ENCODE data around the gene AKAP1.

The AKAP1 gene

DNA sequence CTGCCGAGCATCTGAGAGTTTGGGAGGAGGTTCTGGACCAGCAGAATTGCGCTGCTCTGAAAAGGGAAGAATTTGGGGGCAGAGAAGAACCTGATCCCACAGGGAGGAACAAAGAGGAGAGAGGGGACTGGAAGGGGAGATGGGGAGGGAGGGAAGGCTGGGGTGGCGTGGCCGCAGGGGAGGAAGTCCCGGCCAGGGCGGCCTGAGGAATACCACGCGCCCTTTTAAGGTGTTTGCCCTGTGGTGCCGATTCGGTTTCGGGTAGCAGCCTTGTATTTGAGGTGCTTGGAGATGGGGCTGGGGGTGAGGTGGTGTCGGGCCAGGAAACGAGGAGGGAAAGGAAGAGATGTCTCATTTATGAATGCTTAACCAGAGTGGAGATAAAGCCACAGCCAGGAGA lies 51.3 kb downstream of the AKAP1 start:
- H3K9ac ChIP-seq (ENCODE audit: low read length in 5 of 5) = no peak overlapping the region
- no peak overlapping the region for H3K27ac ChIP-seq (ENCODE audit: low read depth, low read length)
- no peaks in the 10 kb centered on the region for H3K9me3 ChIP-seq (ENCODE audit: control insufficient read depth in 5 of 5, low read length in 5 of 5)
- H3K4me1 ChIP-seq (ENCODE audit: control insufficient read depth in 5 of 5, insufficient read depth in 5 of 5, low read length in 5 of 5) = peaks cover 0 to 12% (median 0%) of the 10 kb centered on the region in 5 donors
- no peak overlapping the region for H3K4me3 ChIP-seq (ENCODE audit: low read depth in 1 of 5, low read length in 5 of 5)
- peaks cover 0 to 4% (median 2%) of the 10 kb centered on the region in 5 donors for H3K27me3 ChIP-seq (ENCODE audit: control insufficient read depth in 5 of 5, insufficient read depth in 4 of 5, low read length in 5 of 5)
- H3K36me3 ChIP-seq (ENCODE audit: control insufficient read depth in 5 of 5, insufficient read depth in 5 of 5, low read length in 5 of 5) = no peaks in the 10 kb centered on the region

GRCh38 chr17:57138030-57138911 lies 53.2 kb downstream of the AKAP1 start:
- no peak overlapping the region for H3K4me3 ChIP-seq (ENCODE audit: low read depth in 1 of 5, low read length in 5 of 5)

GRCh38 chr17:57138956-57139576 lies 54.0 kb downstream of the AKAP1 start:
- Histone ChIP-seq H3K4me1 (ENCODE audit: control insufficient read depth in 5 of 5, insufficient read depth in 5 of 5, low read length in 5 of 5) (peaks cover 0 to 12% (median 0%) of the 10 kb centered on the region in 5 donors), H3K27me3 (ENCODE audit: control insufficient read depth in 5 of 5, insufficient read depth in 4 of 5, low read length in 5 of 5) (peaks cover 0 to 4% (median 2%) of the 10 kb centered on the region in 5 donors), H3K4me3 (ENCODE audit: low read depth in 1 of 5, low read length in 5 of 5) (no peak overlapping the region), H3K9ac (ENCODE audit: low read length in 5 of 5) (no peak overlapping the region), H3K36me3 (ENCODE audit: control insufficient read depth in 5 of 5, insufficient read depth in 5 of 5, low read length in 5 of 5) (no peaks in the 10 kb centered on the region), H3K9me3 (ENCODE audit: control insufficient read depth in 5 of 5, low read length in 5 of 5) (no peaks in the 10 kb centered on the region), H3K27ac (ENCODE audit: low read depth, low read length) (no peak overlapping the region)

More at GRCh38 chr17:57138030-57138911, 53.2 kb downstream of the AKAP1 start:
- Histone ChIP-seq H3K4me1 (ENCODE audit: control insufficient read depth in 5 of 5, insufficient read depth in 5 of 5, low read length in 5 of 5) (peaks cover 0 to 12% (median 0%) of the 10 kb centered on the region in 5 donors), H3K9ac (ENCODE audit: low read length in 5 of 5) (no peak overlapping the region), H3K36me3 (ENCODE audit: control insufficient read depth in 5 of 5, insufficient read depth in 5 of 5, low read length in 5 of 5) (no peaks in the 10 kb centered on the region), H3K27me3 (ENCODE audit: control insufficient read depth in 5 of 5, insufficient read depth in 4 of 5, low read length in 5 of 5) (peaks cover 0 to 4% (median 2%) of the 10 kb centered on the region in 5 donors), H3K9me3 (ENCODE audit: control insufficient read depth in 5 of 5, low read length in 5 of 5) (no peaks in the 10 kb centered on the region), H3K27ac (ENCODE audit: low read depth, low read length) (no peak overlapping the region)

DNA sequence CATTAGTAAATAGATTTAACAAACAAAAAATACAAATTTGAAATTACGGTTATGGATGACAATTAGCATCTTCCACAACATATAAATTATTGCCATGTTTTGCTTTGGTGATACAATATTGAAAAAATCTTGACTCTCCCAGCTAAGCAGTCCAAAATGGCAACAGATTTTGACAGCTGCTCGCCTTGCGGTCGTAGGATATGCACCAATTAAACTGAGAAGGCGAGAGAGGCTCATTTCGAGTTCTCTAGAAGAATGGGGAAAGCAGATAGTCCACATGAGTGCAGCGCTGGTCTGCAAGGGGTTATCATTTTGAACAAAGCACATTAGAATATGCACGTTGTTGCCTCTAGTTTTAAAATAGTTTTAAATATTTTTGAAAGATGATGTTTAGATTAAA lies 55.3 kb downstream of the AKAP1 start:
- Histone ChIP-seq H3K4me3 (ENCODE audit: low read depth in 1 of 5, low read length in 5 of 5) (no peak overlapping the region), H3K4me1 (ENCODE audit: control insufficient read depth in 5 of 5, insufficient read depth in 5 of 5, low read length in 5 of 5) (peaks cover 0 to 11% (median 0%) of the 10 kb centered on the region in 5 donors), H3K27me3 (ENCODE audit: control insufficient read depth in 5 of 5, insufficient read depth in 4 of 5, low read length in 5 of 5) (peaks cover 0 to 4% (median 2%) of the 10 kb centered on the region in 5 donors), H3K27ac (ENCODE audit: low read depth, low read length) (no peak overlapping the region), H3K9ac (ENCODE audit: low read length in 5 of 5) (no peak overlapping the region), H3K9me3 (ENCODE audit: control insufficient read depth in 5 of 5, low read length in 5 of 5) (no peaks in the 10 kb centered on the region), H3K36me3 (ENCODE audit: control insufficient read depth in 5 of 5, insufficient read depth in 5 of 5, low read length in 5 of 5) (no peaks in the 10 kb centered on the region)

DNA sequence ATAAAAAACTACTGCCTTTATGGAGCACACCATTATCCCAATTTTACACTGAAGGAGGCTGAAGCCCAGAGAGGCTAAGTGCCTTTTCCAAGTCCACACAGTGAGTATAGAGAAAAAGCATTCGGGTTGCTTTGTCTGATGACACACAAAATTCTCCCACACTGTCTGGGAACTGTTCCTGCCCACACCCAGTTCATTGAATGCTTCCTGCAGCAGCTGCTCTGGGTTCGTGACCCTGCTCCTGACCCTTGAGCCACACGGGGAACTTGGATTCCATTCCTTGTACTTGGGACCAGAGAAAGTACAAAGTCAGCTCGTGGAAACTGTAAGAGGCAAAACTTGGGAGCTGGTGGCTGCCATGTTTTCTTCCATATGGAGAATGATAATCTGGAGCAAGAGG lies 57.9 kb downstream of the AKAP1 start:
- Histone ChIP-seq H3K9me3 (ENCODE audit: control insufficient read depth in 5 of 5, low read length in 5 of 5) (no peaks in the 10 kb centered on the region), H3K27ac (ENCODE audit: low read depth, low read length) (no peak overlapping the region), H3K27me3 (ENCODE audit: control insufficient read depth in 5 of 5, insufficient read depth in 4 of 5, low read length in 5 of 5) (peaks cover 0 to 4% (median 0%) of the 10 kb centered on the region in 5 donors), H3K4me1 (ENCODE audit: control insufficient read depth in 5 of 5, insufficient read depth in 5 of 5, low read length in 5 of 5) (no peaks in the 10 kb centered on the region), H3K4me3 (ENCODE audit: low read depth in 1 of 5, low read length in 5 of 5) (no peak overlapping the region), H3K9ac (ENCODE audit: low read length in 5 of 5) (no peak overlapping the region), H3K36me3 (ENCODE audit: control insufficient read depth in 5 of 5, insufficient read depth in 5 of 5, low read length in 5 of 5) (no peaks in the 10 kb centered on the region)

DNA sequence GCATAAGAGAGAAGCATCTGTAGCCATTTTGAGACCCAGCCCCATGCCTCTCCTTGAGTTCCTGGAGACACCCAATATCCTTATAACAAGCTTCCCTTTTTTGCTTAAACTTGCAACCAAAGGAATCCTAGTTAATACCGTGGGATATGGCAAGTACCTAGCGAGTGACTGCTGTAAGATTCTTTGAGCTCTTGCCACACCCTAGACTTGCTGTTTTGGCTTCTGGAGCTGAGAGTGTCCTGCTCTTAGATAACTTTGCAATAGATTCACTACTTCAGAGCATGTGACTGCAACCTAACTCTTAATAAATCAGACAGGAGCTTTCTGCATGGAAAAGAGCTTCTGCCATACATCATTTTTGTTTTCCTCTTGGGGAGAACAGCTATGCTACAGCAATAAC lies 58.3 kb downstream of the AKAP1 start:
- H3K27ac ChIP-seq (ENCODE audit: low read depth, low read length) = no peak overlapping the region

DNA sequence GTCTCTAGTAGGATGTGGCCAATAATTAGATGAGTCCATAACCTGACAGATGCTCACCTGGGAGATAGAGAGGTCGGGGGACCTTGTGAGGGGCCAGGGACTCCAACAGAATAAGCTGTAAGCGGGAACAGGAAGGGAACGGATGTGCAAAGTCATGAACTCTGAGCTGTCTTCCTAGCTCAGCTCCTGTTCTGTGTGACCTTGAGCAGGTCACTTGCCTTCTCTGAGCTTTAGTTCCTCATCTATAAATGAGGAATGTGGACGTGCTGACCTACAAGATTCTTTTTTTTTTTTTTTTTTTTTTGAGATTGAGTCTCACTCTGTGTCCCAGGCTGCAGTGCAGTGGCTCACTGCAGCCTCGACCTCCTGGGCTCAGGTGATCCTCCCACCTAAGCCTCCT lies 58.9 kb downstream of the AKAP1 start:
- Histone ChIP-seq H3K36me3 (ENCODE audit: control insufficient read depth in 5 of 5, insufficient read depth in 5 of 5, low read length in 5 of 5) (no peaks in the 10 kb centered on the region), H3K27me3 (ENCODE audit: control insufficient read depth in 5 of 5, insufficient read depth in 4 of 5, low read length in 5 of 5) (peaks cover 0 to 4% (median 0%) of the 10 kb centered on the region in 5 donors), H3K4me1 (ENCODE audit: control insufficient read depth in 5 of 5, insufficient read depth in 5 of 5, low read length in 5 of 5) (no peaks in the 10 kb centered on the region), H3K27ac (ENCODE audit: low read depth, low read length) (no peak overlapping the region), H3K4me3 (ENCODE audit: low read depth in 1 of 5, low read length in 5 of 5) (no peak overlapping the region), H3K9me3 (ENCODE audit: control insufficient read depth in 5 of 5, low read length in 5 of 5) (peaks cover 0 to 2% (median 0%) of the 10 kb centered on the region in 5 donors), H3K9ac (ENCODE audit: low read length in 5 of 5) (no peak overlapping the region)

More for the DNA sequence above, 58.3 kb downstream of the AKAP1 start:
- Histone ChIP-seq H3K4me1 (ENCODE audit: control insufficient read depth in 5 of 5, insufficient read depth in 5 of 5, low read length in 5 of 5) (no peaks in the 10 kb centered on the region), H3K4me3 (ENCODE audit: low read depth in 1 of 5, low read length in 5 of 5) (no peak overlapping the region), H3K27me3 (ENCODE audit: control insufficient read depth in 5 of 5, insufficient read depth in 4 of 5, low read length in 5 of 5) (peaks cover 0 to 4% (median 0%) of the 10 kb centered on the region in 5 donors), H3K36me3 (ENCODE audit: control insufficient read depth in 5 of 5, insufficient read depth in 5 of 5, low read length in 5 of 5) (no peaks in the 10 kb centered on the region), H3K9ac (ENCODE audit: low read length in 5 of 5) (no peak overlapping the region), H3K9me3 (ENCODE audit: control insufficient read depth in 5 of 5, low read length in 5 of 5) (no peaks in the 10 kb centered on the region)

DNA sequence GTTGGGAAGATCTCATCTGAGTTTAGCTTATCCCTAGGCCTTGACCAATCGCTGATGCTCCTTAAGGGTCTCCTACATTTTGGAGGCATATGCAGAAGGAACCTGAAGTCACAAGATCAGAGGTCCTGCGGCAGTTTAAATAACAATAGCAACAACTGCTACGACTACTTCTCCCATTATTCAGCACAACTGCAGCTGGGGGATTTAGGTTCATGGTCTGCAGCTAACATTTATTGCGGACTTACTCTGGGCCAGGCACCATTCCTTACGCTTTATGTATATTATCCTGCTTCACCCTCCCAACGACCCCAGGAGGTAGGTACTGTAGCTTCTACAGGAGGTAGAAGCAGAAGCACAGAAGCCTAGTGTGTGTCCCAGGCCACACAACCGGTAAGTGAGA lies 59.5 kb downstream of the AKAP1 start:
- H3K4me1 ChIP-seq (ENCODE audit: control insufficient read depth in 5 of 5, insufficient read depth in 5 of 5, low read length in 5 of 5) = no peaks in the 10 kb centered on the region

GRCh38 chr17:57145347-57145746 lies 60.3 kb downstream of the AKAP1 start:
- Histone ChIP-seq H3K9me3 (ENCODE audit: control insufficient read depth in 5 of 5, low read length in 5 of 5) (peaks cover 0 to 5% (median 0%) of the 10 kb centered on the region in 5 donors), H3K27ac (ENCODE audit: low read depth, low read length) (no peak overlapping the region), H3K4me1 (ENCODE audit: control insufficient read depth in 5 of 5, insufficient read depth in 5 of 5, low read length in 5 of 5) (no peaks in the 10 kb centered on the region), H3K36me3 (ENCODE audit: control insufficient read depth in 5 of 5, insufficient read depth in 5 of 5, low read length in 5 of 5) (no peaks in the 10 kb centered on the region), H3K9ac (ENCODE audit: low read length in 5 of 5) (no peak overlapping the region), H3K27me3 (ENCODE audit: control insufficient read depth in 5 of 5, insufficient read depth in 4 of 5, low read length in 5 of 5) (peaks cover 0 to 8% (median 4%) of the 10 kb centered on the region in 5 donors), H3K4me3 (ENCODE audit: low read depth in 1 of 5, low read length in 5 of 5) (no peak overlapping the region)

More for the DNA sequence above, 59.5 kb downstream of the AKAP1 start:
- no peak overlapping the region for H3K27ac ChIP-seq (ENCODE audit: low read depth, low read length)
- no peak overlapping the region for H3K9ac ChIP-seq (ENCODE audit: low read length in 5 of 5)
- peaks cover 0 to 5% (median 0%) of the 10 kb centered on the region in 5 donors for H3K9me3 ChIP-seq (ENCODE audit: control insufficient read depth in 5 of 5, low read length in 5 of 5)
- H3K36me3 ChIP-seq (ENCODE audit: control insufficient read depth in 5 of 5, insufficient read depth in 5 of 5, low read length in 5 of 5) = no peaks in the 10 kb centered on the region
- H3K27me3 ChIP-seq (ENCODE audit: control insufficient read depth in 5 of 5, insufficient read depth in 4 of 5, low read length in 5 of 5) = peaks cover 0 to 7% (median 4%) of the 10 kb centered on the region in 5 donors
- no peak overlapping the region for H3K4me3 ChIP-seq (ENCODE audit: low read depth in 1 of 5, low read length in 5 of 5)

GRCh38 chr17:57146273-57146672 lies 61.2 kb downstream of the AKAP1 start:
- peaks cover 0 to 8% (median 4%) of the 10 kb centered on the region in 5 donors for H3K27me3 ChIP-seq (ENCODE audit: control insufficient read depth in 5 of 5, insufficient read depth in 4 of 5, low read length in 5 of 5)
- H3K36me3 ChIP-seq (ENCODE audit: control insufficient read depth in 5 of 5, insufficient read depth in 5 of 5, low read length in 5 of 5) = no peaks in the 10 kb centered on the region
- no peak overlapping the region for H3K4me3 ChIP-seq (ENCODE audit: low read depth in 1 of 5, low read length in 5 of 5)
- no peak overlapping the region for H3K27ac ChIP-seq (ENCODE audit: low read depth, low read length)
- no peak overlapping the region for H3K9ac ChIP-seq (ENCODE audit: low read length in 5 of 5)
- no peaks in the 10 kb centered on the region for H3K4me1 ChIP-seq (ENCODE audit: control insufficient read depth in 5 of 5, insufficient read depth in 5 of 5, low read length in 5 of 5)
- peaks cover 0 to 5% (median 0%) of the 10 kb centered on the region in 5 donors for H3K9me3 ChIP-seq (ENCODE audit: control insufficient read depth in 5 of 5, low read length in 5 of 5)
